GM21360 (cell line): Measurements from ENCODE around the gene POLR3G.

Source experiments
- ATAC-seq: cut with Tn5 transposase; IDR thresholded peaks from one replicate; pipeline ENCODE4 v1.9.1; 2021; ENCODE audit warnings: mild to moderate bottlenecking, moderate library complexity; ENCODE audit not compliant: unreplicated experiment

POLR3G gene

DNA sequence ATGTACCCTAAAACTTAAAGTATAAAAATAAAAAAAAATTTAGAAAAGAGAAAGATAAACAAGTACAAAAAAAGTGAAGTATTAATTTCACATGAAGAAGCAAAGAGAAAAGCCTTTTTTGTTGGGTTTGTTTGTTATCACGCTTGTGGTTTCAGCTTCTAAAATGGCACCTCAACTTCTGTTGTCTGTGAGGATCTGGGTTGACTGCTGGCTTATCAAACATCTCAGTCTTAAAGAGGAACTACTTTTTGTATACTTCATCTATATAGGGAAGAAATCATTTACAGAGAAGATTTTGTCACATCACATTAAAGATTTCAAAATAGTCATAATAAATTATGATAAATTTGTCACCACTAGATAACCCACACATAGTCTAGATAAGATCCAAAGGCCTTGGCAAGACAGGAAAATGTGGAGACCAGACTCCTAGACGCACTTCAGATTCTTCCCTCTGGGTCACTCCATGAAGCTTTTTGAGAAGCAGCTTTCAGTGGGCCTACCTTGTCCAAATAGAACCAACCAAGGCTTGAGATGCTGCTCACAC lies 75.1 kb downstream of the POLR3G start:
- no peak for ATAC-seq

DNA sequence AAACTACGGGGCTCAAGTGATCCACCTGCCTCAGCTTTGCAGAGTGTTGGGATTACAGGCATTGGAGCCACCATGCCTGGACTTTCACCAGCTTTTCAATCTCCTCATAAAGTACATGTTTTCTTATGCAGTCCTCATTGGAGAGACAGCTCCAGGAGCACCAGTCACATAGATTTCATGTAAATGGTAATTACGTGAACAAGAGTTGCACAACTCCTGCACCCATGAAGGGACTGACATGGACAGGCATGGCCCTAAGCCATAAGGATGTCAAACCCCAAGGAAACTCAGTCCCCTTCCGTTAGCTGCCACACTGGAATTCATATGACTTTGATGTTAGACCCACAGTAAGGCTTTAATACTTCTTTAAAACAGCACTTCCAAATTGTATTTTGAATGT lies 76.3 kb downstream of the POLR3G start:
- no peak for ATAC-seq

DNA sequence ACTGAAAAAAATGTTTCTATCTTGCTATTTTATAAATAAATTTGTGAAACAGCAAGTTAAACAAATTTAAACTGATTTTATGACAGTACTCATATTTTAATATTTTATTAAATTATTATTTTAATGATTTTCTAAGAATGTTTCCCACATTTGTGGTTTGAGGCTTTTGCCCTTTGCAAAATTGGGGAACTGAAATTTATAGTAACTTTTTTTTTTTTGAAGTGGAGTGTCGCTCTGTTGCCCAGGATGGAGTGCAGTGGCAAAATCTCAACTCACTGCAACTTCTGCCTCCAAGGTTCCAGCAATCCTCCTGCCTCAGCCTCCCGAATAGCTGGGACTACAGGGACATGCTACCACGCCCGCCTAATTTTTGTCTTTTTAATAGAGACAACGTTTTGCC lies 76.7 kb downstream of the POLR3G start:
- no peak for ATAC-seq

DNA sequence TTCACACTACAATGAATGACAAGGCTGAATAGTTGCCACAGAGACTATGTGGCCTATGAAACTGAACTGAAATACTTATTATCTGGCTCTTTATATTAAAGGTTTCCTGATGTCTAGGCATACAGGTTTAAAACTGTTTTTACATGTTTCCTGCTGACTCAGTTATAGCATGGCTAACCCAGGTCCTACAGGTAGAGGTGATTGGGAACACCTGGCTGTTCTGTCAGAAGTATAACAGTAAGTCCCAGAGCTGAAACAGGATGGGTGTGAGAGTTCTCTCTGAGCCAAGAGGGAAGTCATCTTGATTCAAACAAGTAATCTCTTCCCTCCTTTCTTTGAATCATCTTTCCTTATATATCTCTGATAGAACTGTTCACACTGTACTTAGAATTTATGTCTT lies 79.0 kb downstream of the POLR3G start:
- no peak for ATAC-seq

DNA sequence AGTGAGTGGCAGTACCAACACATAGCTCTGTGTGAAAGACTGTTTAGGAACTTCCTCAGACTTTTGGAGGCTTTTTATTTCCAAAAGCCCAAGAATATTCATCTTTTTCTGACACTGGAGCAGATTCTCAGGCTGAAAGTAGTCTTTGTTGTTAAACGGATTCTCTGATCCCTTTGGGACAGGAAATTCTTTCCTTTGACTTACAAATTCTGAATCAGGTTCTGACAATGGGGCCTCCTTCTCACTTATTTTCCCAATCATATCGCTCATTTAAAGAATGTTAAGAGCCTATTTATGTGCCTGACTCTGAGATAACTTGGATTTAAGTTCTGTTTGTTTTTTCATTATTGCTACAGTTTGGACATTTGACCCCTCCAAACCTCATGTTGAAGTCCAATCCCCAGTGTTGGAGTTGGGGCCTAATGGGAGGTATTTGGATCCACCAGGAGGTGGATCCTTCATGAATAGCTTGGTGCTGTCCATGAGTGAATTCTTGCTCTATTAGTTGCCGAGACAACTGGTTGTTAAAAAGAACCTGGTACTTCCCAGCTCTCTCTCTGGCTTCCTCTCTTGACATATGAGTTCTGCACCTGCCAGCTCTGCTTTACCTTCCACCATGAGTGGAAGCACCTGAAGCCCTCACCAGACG lies 79.8 kb downstream of the POLR3G start:
- no peak for ATAC-seq

DNA sequence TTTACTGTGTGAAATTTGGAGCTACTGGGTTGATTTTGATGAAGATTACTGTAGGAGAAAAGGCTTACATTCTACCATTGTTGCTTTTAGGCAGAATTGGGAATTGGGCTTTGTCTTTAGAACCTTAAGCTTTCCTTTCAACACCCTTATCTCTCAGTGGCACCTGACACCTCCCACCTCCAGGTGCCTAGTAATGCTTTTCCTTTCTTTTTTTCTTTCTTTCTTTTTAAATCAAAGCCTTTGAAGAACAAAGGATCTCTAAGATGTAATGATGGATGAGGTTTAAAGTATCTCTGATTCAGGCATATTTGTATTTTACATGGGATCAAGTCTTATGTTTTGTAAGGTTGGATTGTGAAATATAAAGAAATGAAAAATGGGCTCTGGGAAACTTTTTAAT lies 81.0 kb downstream of the POLR3G start:
- no peak for ATAC-seq

DNA sequence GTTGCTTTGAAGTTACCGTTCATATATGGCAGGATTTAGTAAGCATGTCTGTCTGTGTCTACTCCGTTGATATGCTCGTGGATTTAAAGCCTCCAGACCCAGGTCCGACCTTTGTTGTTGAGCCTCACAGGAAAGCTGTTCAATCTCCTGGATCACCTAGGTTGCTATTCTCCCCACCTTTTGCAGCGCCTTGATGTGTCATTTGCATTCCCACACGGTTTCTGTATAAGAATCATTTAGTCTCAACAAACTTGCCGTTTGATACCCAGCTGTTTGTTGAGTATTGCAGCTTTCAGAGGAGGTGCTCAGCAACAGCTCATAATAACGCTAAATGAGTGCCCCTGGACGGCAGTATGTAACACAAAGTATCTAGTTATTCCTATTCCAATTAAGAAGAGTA lies 82.7 kb downstream of the POLR3G start:
- no peak for ATAC-seq

DNA sequence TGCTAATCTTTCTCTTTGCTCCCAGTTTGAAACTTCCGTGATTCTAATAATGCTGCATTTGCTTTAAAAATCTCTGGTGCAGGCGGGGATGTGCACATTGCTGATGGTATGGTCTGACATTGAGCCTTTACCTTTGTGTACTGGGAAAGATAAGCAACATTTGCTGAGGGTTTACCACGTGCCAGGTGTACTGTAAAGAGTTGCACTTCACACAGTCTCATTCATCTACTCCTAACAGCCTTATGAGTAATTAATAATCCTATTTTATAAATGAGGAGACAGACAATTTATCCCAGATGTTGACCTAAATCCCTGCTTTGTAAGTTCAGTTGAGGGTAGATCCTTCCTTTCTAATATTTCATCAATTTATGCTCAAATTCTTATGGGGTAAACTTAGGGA lies 83.2 kb downstream of the POLR3G start:
- no peak for ATAC-seq

DNA sequence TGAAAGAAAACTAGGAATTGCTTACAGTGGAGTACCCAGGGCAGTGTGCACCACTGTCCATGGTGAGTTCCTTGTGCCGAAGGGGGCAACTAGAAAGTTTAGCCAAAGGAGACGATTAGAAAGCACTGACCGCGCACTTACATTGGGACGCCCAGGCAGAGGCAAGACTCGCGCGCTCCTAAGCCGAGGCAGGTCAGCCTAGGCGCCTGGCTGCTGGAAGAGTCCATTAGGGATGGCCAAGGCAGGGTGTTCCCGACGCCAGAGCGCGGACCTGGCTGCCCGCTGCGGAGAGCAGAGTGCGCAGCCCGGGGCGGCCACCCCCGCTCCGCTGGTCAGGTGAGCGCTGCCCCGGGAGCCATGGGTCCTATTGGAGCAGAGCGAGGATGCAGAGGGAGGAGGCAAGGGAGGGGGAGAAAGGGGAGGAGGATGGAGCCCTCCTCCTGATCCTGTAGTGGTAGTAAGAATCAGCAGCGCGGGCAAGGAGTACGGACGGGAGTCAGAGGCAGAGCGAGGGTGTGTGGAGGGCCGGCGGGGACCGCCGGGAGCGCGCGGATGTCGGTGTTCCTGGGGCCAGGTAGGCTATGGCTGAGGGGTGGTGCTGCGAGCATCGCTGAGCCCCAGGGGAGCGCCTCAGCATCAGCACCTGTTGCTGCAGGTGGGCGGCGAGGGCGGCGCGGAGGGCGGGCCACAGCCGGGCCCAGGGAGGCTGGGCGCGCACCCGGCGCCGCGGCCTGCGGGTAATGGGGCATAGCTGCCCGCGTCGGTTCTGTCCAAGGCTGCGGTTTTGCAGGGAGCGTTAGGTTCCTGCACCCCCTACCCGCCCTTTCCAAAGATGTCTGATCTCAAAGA lies 83.9 kb downstream of the POLR3G start, which contains the start of gene ADGRV1:
Gene ADGRV1 (plus strand): TSS at position 454 of the 849 bp plus-strand sequence. CDS start 99 bp downstream, at position 553.
- peak; percentile 59 for ATAC-seq

DNA sequence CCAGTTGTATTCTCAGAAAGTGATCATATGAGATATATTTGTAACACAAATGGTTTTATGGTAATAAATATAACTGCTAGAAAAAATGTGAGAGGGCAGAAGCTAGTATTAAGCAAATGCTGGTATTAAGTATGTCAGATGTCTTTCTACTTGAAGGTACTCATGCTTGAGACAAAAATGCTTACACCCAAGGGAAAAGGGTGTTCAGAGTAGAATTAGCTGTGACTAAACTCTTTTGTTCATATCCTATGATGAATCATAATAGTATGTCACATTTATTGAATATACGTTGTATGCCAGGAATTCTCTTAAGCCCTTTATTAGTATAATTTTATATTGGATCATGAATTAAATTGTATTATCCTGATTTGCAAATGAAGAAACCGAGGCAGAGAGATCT lies 86.1 kb downstream of the POLR3G start:
- ATAC-seq = no peak

DNA sequence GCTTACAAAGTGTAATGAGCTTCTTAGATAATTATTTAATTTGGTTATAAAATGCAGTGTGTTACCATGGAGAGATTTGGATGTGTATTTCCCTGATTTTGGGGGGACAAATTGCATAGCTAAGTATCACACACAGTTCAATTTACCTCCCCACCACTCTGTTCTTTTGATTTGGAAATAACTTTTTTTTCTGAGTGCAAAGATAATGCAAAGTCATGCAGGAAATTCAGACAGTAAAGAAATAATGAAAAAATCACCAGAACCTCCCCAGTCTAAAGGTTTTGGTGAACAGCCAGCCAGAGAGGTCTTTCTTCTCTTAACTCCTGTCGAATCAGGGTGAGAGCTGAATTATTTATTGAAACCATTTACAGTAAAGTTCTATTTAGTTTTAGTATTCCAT lies 87.1 kb downstream of the POLR3G start:
- no peak for ATAC-seq

DNA sequence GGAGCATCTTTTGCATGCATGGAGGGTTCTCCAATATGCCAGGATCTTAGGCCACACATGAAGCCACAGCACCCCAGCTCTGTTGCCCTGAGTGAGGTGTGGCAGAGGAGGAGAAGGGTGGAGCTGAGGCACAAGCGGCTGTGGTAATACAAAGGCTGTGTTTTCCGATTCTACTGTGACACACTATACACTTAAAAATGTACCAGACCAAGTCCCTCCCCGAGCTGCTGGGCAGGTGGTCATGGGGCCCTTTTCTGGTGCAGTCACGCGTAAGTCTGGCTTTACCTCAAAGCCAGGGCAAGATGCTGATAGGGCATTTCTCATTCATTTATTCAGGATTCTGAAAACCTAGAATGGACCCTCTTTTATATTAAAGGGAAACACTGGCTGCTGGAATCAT lies 87.7 kb downstream of the POLR3G start:
- no peak for ATAC-seq

DNA sequence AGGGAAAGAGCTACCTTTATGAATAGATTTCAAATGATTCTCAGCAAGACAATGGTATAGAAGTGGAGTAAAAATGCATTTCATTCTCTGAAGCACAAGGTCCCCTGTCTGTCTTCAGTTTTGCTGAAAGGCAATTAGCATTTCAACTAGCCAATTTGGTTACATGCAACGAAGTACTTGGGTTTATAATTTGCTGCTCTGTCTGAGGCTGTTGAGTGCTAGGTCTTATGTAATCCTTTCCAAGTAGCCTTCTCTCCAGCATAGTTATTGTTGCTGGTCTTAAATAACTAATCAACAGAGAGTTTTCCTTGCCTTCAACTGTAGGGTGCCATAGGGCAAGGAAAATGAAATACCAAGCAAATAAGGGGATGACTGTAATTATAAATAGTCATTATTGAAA lies 88.4 kb downstream of the POLR3G start:
- ATAC-seq = no peak
